Adrenal gland (tissue), 5 donors: Measurements from ENCODE around the gene NELFB.

Source experiments
- POLR2A ChIP-seq, 2 donors: fragments of 450-650 bp; IDR thresholded peaks; one replicate each; pipeline ENCODE4 v1.6.1; 2017; ENCODE audit warnings: antibody characterized with exemption in 2 of 2, mild to moderate bottlenecking in 2 of 2, moderate library complexity in 1 of 2
- TF ChIP-seq, protein P1 (sequence below), 6 experiments: fragments of 450-650 bp in 4 of 6; fragments of 200-600 bp in 2 of 6; sonication (generic) in 1 of 6; IDR thresholded peaks; 1 replicate in 5 of 6; 2 replicates in 1 of 6; pipeline versions ENCODE4 v1.5.1 to v1.8.0; 2016 to 2021; ENCODE audit warnings: antibody characterized with exemption in 6 of 6, mild to moderate bottlenecking in 2 of 6, moderate library complexity in 1 of 6
- donor health status: DM: no; HTN: no; CAD: no.

DNA sequence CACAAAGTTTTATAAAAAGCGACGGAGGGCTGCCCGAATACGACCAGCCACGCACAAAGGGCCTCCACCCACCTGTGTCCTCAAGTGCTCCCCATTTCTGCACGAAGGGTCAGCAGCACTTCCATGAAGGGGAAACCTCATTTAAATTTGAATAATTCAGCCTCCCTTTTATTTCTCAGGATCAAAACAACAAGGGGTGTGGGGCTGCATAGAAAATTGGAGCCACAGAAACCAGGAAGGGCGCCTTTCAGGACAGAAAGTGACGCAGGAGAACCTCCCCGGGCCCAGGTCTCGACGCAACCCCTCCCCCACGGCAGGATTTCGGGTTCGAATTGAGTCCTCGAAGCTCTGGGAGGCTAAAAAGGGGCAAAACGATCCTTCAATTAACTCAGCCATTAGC, 44.8 kb downstream of the NELFB start:
- TF ChIP-seq, protein P1, sequence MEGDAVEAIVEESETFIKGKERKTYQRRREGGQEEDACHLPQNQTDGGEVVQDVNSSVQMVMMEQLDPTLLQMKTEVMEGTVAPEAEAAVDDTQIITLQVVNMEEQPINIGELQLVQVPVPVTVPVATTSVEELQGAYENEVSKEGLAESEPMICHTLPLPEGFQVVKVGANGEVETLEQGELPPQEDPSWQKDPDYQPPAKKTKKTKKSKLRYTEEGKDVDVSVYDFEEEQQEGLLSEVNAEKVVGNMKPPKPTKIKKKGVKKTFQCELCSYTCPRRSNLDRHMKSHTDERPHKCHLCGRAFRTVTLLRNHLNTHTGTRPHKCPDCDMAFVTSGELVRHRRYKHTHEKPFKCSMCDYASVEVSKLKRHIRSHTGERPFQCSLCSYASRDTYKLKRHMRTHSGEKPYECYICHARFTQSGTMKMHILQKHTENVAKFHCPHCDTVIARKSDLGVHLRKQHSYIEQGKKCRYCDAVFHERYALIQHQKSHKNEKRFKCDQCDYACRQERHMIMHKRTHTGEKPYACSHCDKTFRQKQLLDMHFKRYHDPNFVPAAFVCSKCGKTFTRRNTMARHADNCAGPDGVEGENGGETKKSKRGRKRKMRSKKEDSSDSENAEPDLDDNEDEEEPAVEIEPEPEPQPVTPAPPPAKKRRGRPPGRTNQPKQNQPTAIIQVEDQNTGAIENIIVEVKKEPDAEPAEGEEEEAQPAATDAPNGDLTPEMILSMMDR (IDR thresholded peaks at IDR 0.05): no peak
- no peak for TF ChIP-seq POLR2A (IDR thresholded peaks at IDR 0.05)
